Amygdala (tissue), 56 donors: ENCODE measurements around the gene UROC1.

ENCODE experiments used
- DNase-seq, 56 donors: peaks; one replicate each; lab custom pipeline; 2025; lab: John Stamatoyannopoulos, UW

Gene UROC1

DNA sequence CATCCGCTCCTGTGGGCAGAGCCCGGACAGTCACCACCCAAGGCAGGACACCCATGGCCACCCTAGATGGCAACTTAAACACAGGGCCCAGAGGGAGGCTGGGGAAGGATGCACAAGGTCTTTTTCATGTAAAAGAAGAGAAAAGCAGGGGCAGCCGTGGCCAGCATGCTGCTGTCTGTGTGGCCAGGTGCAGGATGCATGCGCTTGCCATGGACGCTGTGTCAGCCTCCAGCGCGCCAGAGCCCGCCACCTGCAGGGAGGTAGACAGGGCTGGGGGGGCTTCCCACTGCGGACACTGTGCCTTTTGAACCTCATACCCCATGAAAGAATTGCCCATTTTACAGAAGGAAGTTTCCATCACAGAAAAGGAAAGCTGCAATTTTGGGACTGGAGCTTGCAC, 18.2 kb downstream of the UROC1 start:
- no peak for DNase-seq

DNA sequence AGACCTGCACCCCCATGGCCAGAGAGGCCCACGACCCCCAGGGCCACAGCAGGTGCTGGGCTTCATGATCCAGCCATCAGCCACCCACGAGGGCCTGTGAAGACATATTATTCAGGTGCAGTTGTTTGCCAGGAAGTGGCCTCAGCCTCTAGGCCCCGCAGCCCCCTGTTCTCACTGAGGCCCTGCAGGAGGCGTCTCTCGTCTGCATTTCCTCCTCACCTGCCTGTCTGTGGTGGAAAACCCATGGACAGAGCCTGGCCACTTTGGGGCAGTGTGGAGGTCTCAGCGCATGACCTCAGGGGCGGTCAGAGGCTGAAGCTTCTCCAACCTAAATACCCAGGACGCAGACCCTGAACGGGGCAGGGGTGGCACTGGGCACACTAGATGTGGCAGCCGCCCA, 18.6 kb downstream of the UROC1 start:
- no peak for DNase-seq

DNA sequence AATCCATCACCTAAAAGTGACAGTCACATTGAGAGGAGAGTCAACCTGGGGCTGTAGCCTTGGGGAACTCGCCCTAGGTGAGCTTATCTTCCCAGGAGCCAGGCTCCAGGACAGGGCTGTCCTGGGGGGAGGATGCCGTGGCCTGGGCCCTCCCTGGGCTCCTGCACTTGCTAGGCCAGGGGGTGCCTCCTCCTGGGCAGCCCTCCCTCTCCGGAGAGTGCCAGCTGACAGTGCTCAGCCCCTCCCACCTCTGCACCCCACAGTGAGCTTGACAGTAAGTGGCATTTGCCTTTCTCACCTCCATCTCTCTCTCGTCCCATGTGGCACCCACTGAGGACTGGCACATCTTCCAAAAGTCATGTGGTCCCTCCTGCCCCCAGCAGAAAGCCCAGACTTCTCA, 19.1 kb downstream of the UROC1 start:
- no peak for DNase-seq

DNA sequence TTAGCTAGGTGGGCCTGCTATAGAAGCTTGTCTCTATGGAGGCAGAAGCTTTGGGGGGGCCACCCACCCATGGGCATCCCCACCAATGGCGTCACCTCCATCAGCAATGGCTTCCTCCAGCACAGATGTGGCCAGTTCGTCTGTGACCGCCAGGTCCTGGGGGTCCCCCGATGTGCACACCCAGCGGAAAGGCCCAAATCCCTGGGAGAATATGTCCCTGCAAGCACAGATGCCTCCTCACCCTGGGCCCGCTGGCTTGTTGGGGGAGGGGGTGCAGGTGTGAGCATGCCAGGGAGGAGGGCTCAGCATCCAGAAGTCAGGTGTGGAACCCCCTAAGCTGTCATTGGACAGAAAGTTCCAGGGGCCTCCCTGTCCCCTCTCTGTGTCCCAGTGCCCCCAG, 19.6 kb downstream of the UROC1 start:
- no peak for DNase-seq

DNA sequence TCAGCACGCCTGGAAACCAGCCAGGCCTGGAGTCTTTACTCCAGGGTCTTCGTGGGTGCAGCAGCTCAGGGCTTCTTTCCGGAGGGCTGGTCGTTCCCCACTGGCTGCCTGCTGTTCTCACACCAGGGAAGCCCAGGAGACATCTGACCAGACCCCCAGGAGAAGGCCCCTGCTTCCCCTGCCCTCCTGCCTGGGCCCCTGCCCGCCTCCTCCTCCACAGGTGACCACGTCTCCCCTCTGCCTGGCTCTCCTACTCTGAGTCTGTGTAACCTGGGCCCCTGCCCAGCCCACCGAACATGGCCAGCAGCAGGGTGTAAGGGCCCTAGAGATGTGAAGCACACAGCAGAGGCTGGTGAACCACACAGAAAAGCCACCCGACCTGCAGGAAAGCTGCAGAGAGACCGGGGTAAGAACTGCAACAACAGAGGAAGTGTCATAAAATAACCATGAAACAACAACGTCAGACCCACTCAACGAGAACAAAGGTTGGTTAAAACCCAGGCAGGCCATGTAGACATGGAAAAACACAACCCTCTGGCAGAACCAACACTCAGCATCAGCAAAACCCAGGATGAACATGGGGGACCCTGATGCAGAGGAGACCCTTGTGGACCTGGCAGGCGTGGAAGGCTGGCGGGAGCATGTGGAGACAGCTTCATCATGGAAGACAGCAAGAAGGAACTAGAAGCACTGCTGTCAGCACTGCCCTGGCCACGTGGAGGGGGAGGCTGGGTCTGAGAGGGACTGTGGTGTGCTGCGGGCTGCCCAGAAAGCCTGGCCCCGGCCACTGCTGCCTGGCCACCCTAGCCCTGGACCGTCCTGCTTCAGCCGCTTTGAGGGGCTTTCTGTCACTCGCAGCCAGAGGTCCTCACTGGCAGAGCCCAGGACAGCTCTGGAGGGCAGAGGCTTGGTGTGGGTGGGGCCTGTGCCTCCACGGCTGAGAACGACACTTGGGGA, 20.4 kb downstream of the UROC1 start:
- no peak for DNase-seq

DNA sequence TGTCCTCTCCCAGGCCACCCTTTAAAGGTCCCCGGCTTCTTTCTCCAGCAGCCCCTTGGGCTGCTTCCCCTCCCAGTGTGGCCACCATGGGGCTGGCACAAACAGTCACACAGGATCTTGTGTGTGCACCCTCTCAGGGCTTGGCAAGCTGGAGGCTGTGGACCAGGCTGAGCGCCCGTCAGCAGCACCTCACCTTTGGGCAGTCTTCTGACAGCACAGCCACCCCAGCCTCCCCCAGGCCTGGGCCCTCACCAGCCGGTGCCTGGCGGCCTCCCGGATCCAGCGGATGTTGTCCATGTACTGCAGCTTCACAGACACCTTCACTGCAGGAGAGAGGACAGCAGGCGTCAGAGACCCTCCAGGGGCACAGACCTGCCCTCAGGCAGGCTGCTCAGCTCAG, 21.8 kb downstream of the UROC1 start:
- DNase-seq, result no peak

DNA sequence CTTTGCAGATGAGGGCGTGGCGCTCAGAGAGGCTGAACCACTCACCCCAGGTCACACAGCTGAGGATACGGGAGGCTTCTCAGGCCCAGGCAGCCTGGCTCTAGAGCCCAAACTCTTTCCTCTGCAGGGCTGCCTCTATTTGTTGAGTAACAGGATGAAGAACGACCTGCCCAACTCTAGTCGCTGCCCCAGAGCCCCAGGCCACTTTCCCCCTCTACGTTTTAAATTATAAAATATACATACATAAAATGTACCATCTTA, 22.7 kb downstream of the UROC1 start:
- no peak for DNase-seq

DNA sequence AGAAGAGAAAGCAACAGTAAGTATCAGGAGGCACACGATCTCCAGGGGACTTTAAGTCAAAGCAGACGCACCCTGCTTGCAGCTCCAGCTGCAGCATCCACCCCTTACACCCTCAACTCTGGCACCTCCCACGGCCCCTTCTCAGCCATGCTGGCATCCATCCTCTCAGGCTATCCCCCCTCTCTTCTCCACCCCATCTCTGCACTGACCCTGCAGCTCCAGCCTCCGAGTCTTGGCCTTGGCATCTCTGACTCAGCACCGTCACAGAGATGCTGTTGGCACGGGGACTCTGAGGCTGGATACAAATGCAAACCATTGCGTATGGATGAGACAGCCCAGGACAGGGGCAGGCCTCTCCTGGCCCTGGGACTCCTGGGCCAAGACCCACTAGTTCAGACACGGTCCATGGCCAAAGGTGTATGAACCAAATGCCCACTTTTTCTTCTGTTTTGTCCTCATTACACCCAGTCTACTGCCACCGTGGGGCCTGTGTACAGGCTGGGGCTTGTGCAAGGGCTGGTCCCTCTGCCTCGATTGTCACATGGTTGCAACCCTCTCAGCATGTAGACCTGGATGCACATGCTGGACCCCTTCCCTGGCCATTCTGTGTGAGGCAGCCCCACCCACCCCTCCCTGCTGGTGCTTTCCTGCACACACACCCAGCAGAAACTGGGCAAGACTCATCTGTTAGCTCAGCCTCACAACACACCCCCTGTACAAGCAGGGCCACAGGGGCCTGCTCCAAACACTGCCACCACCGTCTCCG, 23.2 kb downstream of the UROC1 start:
- DNase-seq, result peak in 9 of 56 donors; percentile 13 to 41 (median 20)

DNA sequence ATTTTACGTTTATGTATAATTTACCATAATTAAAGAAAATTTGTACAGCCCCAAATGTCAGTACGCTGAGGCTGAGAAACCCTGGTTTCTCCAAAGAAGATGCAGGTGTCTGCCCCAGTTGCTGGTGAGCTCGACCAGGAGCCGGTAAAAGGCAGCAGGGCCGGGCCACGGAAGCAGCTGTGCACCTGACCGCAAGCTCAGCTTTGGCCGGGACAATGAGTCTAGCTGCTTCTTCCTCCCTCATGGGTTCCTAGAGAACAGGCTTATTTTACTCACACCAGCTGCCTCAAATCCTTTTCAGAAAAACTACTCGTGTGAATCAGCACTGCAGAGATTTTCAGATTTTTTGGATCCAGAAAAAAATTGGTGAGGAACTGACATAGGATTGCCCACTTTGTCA, 23.8 kb downstream of the UROC1 start:
- no peak for DNase-seq

DNA sequence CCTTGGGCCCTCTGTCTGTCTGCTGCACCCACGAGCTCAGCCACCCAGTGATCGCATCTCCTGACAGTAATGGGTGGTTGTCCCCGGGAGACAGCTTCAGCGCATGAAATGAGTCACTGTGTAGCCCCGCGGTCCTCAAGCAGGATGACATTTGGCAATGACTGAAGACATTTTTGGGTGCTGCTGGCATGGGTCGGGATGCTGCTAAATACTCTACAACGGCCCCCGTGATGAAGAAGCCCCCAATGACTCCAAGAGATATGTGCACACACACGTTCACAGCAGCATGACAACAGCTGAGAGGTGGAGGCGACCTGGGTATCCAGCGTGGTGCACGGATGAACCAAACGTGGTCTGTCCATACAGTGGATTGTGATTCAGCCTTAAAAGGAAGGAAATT, 24.5 kb downstream of the UROC1 start:
- DNase-seq, result no peak

DNA sequence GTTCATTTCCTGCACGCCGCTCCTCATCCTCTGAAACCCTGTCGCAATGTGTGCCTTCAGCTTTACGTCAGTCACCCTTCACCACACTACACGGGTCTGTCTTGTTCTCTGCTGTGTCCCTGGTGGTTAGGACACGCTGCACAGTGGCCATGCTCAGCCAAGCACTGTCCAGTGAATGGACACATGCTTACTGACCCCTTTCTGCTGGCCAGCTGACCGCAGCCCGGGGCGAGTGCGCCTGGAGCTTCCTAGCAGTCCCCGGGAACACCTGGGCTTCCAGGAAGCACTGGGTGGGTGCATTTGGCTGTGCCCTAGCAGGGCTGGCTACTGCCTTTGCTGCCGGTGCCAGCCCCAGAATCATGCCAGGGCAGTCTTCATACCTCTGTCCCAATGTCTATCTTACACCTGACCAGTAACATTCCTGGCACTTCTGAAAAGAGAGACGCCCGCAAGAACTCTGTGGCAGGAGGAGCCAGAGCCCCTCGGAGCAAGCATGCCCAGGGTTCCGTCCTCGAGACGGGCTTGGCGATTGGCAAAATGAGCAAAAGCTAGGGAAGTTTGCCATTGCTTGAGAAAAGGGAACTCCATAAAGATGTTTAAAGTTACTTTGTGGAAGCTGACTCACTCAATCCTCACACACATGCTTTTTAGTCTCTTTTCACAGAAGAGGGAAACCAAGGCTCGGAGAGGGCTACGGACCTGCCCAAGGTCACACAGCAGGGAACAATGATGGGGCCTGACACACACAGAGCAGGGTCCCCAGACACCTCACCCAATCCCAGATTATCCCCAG, 26.2 kb downstream of the UROC1 start:
- DNase-seq, result no peak

DNA sequence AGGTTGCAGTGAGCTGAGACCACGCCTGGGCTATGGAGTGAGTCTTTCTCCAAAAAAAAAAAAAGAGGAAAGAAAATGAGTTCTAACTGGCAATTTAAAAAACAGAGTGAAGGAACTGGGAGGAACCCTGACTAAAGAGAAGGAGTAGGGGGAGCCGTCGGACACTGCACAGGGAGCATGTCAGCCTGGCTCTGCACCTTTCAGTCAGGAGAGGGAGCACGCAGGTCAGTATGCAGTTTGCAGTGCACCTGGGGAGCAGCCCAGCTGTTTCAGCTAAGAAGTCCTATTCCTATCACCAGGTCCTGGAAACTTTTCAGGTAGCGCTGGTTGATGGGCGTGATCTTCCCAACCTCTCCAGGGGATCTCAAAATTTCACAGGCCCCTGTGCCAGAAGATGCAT, 27.0 kb downstream of the UROC1 start:
- DNase-seq, result no peak

DNA sequence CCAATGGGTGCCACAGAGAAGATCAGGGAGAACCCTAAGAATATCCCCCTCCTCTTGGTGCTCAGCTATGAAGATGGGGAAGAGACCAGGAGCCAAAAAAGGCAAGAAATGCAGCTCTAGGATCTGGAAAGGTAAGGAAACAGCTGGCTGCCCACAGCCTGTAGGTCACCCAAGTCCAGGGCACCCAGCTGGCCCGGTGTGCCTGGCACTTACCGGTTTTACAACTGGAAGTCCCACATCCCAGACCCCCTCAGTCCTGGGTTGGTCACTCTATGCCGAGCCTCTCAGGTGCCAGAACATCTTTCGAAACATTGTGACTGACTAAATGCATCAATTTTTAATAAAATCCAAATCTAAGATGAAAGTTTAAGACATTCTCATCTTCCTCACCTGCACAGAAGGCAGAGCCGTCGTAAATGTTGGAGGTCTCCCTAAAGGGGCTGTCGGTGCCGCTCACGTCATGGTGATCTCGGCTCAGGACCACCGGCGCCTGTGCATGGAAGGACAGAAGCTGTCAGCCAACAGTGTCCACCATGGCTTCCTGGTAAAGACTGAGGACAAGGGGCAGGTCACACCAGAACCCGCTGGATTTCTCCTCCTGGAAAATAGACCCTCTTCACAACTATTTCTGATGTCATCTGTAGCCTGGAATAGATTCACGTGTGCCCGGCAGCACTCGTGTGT, 28.5 kb downstream of the UROC1 start:
- no peak for DNase-seq

DNA sequence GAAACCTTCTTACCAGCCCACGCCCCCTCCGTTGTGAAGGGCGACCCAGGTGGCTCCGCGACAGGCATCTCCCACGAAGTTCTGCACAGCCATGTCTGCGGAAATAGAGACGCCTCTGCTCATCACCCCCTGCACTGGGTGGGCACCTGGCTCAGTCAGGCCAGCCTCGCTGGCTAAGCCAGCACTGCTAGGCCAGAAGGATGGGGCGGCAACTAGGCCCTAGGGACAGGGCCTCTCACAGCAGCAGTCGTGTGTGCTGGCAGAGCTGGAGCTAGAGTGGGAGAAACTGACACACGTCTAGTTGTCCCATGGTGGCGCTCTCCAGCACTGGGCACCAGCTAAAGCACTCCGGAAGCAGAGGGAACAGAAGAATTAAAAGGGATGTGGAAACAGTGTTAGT, 29.4 kb downstream of the UROC1 start:
- no peak for DNase-seq

DNA sequence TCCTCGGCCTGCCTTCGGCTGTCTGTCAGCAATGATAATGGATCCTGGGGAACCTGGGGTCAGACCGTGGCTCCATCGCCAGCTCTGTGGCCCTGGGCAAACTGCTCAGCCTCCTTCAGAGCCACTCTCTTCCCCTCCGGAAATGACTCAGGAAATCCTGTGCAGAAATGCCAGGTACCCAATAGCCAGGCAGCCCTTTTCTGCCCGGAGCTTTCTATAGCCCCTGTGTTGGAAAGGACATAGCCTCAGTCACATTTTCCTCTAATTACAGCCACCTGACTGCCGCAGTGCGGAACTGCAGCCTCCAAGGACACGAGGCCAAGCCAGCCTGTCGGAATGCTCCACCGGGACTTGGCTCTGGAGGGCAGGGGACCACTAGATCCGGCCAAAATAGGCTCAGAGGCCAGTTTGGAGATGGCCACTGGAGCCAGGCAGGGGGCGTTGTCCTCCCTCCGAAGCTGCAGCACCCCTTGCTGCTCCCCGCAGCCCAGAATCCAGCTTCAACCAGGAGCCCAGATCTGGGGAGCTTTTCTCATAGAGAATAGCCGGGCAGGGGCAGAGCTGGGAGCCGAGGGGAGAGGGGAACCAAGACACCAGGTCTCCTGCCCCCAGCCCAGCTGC, 30.3 kb downstream of the UROC1 start:
- DNase-seq, result peak in 7 of 56 donors; percentile 19 to 30 (median 22)

DNA sequence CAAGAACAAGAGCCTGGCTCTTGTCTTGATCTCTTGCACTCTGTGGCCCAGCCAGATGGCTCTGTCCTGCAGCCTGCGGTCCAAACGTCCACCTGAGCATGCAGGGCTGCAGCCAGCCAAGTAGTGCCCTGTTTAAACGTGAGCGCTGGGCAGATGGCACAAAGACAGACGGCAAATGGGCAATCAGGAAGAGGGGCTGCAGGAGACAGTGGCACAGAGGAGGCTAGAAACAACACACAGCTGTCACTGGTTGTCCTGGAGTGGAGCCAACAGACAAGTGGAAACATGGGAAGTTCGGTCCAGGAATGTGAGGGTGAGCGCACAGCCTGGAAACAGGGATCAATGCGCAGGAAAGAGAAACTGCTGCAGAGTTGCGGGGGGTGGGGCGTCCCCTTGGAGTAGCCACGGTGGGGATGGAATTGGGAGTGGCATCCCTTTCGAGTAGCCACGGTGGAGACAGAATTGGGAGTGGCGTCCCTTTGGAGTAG, 31.2 kb downstream of the UROC1 start:
- no peak for DNase-seq

DNA sequence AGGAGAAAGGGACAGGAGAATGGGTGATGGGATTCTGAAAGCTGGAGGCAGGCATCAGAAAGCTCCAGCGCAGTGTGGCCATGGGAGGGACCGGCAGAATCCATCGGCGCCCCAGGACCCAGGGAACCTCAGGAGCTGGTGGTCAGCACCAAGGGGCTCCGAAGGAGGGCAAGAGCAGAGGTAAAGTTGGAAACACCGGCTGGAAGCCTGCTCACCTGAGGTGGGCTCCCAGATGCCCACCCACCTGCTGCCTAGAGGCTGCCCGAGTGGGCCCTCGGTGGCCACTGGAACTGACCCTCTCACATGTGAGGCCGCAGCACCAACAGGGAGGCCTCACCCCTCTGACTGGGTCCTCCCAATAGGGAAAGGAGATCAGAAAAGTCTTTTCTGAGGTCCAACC, 31.6 kb downstream of the UROC1 start:
- DNase-seq, result no peak

DNA sequence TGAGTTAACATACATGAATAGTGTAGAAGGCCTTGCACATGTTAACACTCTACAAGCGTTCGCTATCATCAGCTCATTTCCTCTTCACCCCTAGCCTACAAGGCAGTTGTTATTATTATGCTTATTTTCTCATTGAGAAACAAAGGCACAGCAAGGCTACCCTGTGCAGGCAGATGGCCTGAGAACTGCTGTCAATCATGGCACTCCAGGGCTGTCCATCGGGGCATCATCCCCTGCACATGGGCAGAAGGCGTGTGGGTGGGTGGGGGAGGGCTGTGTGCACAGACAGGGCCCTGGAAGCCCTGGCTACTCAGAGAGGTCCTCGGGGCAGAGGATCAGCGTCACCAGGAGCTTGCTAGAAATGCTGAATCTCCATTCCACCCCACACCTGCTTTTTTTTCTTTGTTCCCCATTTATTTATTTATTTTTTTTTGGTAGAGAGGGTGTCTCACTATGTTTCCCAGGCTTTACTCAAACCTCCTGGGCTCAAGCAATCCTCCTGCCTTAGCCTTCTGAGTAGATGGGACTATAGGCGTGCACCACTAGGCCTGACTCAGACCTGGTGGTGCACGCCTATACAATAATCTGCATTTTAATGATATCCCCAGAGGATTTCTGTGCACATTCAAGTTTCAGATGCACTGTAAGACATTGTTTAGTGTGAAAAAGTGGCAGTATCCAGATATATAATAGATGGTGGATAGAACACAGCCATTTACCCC, 32.2 kb downstream of the UROC1 start:
- no peak for DNase-seq

DNA sequence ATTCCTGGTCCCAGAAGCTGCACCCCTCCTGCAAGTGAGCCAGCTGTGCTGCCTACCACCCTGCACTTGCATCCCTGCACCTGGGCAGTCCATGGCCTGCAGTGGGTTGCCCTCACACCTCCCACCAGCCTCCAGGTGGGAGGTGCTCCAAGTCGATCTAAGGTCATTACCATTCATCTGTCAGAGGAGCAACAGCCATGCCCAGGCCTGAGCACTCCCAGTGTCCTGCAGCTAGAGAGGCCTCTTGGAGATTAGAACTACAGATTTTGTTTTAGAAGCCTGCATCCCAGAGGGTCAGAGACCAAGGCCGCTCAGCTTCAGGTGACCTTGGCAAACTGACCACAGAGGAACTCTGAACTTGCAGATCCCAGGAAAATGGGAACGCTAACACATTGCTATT, 32.9 kb downstream of the UROC1 start:
- DNase-seq, result no peak
